ENCODE results near the gene ACER2.
A peak's percentile ranks its signal among the peaks of the same experiment; 100 is the strongest.

ACER2 gene

DNA sequence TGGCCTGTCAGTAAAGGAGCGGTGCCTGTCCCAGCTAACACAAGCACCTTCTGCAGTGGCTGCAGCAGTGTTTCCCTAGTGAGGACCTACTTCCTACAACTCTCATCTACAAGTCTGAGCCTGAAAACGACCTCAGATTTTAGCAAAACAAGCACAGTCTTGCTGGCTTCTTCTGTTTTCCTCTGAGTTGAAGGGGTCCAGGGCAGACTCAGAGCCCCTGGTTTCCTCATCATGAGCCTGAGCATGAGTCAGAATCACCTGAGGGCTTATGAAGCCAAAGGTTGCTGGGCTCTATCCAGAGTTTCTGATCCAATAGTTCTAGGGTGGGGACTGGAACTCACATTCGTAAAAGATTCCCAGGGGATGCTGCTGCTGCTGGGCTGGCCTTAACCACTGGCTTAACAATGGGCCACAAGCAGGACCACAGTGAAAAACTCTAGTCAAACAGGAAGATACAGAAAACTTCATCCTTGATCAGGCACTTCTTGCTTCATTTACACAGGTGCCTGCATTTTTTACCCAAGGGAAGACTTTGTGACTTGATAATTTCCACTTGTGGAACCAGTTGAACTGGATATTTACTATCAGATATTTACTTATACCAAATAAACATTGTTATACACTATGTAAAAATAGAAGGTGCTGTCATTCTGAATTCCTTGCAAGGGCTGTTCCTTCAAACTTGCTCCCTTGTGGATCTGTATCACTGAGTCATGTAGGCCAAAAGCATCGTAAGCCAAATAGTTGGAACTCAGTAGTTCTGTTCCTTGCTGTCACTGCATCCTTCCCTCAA, 4.3 kb upstream of the ACER2 start:
- no peak for DNase-seq
- Mint-ChIP-seq H3K27ac (no peak overlapping the region), H3K36me3 (ENCODE audit: low read depth) (peaks cover 4% of the 10 kb centered on the region), H3K4me3 (no peak overlapping the region), H3K4me1 (peaks cover 3% of the 10 kb centered on the region), H3K9me3 (peaks cover 37% of the 10 kb centered on the region), H3K27me3 (ENCODE audit: low read depth, poor library complexity) (peaks cover 19% of the 10 kb centered on the region)
- TF ChIP-seq, protein P1, sequence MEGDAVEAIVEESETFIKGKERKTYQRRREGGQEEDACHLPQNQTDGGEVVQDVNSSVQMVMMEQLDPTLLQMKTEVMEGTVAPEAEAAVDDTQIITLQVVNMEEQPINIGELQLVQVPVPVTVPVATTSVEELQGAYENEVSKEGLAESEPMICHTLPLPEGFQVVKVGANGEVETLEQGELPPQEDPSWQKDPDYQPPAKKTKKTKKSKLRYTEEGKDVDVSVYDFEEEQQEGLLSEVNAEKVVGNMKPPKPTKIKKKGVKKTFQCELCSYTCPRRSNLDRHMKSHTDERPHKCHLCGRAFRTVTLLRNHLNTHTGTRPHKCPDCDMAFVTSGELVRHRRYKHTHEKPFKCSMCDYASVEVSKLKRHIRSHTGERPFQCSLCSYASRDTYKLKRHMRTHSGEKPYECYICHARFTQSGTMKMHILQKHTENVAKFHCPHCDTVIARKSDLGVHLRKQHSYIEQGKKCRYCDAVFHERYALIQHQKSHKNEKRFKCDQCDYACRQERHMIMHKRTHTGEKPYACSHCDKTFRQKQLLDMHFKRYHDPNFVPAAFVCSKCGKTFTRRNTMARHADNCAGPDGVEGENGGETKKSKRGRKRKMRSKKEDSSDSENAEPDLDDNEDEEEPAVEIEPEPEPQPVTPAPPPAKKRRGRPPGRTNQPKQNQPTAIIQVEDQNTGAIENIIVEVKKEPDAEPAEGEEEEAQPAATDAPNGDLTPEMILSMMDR (IDR thresholded peaks at IDR 0.05) = no peak

DNA sequence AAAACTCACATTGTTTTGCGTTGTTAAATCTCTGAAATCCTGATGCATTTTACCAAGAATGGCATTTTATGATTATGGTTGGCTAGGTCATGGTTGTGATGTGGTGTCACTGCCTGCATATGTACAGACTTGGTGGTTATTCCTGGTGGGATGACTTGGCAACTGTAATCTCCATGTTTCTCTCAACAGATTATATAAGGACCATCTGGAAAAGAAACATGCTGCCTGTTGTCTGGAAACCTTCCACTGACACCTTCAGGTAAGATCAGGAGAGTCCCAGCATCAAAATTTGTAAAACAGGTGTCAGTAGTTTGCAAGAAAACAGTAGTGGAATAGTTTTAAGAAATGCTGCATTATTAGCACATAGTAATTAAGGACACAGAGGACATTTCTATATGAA, 3.0 kb upstream of the ACER2 start:
- DNase-seq = no peak
- Mint-ChIP-seq H3K36me3 (ENCODE audit: low read depth) (peaks cover 4% of the 10 kb centered on the region), H3K9me3 (peaks cover 37% of the 10 kb centered on the region), H3K27ac (no peak overlapping the region), H3K4me1 (peaks cover 9% of the 10 kb centered on the region), H3K4me3 (no peak overlapping the region), H3K27me3 (ENCODE audit: low read depth, poor library complexity) (peaks cover 27% of the 10 kb centered on the region)
- TF ChIP-seq, protein P1 (IDR thresholded peaks at IDR 0.05) = no peak

DNA sequence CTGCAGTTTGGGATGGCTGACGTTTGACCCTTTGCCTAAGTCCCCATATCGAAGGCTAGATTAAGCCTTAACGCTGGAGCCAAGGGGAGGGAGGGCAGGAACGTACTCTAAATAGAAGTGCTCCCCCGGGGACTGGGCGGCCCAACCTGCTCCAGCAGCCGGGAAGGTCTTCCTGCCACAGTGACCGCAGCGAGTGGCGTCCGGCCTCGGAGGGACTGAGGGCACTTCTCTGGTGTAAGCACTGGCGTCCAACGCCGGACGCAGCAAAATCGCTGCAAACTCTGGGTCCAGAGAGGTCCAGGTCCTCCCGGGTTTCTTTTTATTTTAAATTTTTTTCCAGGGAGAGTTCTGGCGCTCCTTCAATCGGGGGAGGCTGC, 505 bp upstream of the ACER2 start:
- Mint-ChIP-seq H3K27me3 (ENCODE audit: low read depth, poor library complexity) (peaks cover 27% of the 10 kb centered on the region), H3K9me3 (peaks cover 19% of the 10 kb centered on the region), H3K4me3 (peak overlapping the region; percentile 74), H3K27ac (no peak overlapping the region), H3K4me1 (peaks cover 15% of the 10 kb centered on the region), H3K36me3 (ENCODE audit: low read depth) (peaks cover 24% of the 10 kb centered on the region)
- no peak for DNase-seq
- TF ChIP-seq, protein P1 (IDR thresholded peaks at IDR 0.05) = no peak

DNA sequence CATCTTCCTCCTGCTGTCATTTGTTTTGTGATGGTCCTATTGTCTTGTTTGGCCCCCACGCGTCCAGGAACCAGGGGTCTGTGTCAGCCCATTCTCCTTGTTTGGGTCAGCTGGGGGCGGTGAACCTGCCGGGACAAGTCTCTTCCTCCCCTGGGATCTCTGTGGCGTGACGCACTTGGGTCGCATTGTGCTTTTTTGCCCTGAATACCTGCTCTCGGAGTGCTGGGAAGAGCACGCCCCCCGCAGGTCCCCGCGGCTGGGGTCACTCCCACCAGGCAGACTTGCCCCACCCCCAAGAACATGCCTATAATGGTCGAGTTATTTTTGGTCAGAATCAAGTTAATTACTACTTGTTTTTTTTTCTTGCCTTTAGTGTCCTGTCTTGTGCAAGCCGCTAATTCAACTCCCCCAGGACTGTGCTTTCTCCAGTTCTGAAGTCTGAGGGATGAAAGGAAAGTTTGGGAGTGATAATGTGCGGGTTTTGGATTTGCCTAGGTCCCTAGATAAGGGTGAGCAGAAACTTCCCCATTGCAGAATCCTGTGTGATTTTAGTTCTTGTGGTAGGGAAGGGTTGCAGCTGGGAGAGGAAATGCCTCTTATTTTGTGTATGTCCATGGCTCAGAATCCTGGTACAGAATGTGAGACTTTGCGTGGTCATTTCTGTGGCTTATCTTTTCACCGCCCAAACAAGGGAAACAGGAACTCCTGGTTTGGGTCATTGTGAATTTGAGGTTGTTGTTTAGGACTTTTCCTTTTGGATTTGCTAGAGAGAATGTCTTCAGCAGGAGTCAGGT, 789 bp downstream of the ACER2 start:
- H3K27me3 Mint-ChIP-seq (ENCODE audit: low read depth, poor library complexity) = peaks cover 24% of the 10 kb centered on the region
- peaks cover 32% of the 10 kb centered on the region for H3K36me3 Mint-ChIP-seq (ENCODE audit: low read depth)
- peak; percentile 39 for DNase-seq
- peaks cover 15% of the 10 kb centered on the region for H3K4me1 Mint-ChIP-seq
- H3K9me3 Mint-ChIP-seq = peaks cover 8% of the 10 kb centered on the region
- TF ChIP-seq, protein P1 (IDR thresholded peaks at IDR 0.05) = no peak
- peak overlapping the region; percentile 77 for H3K27ac Mint-ChIP-seq
- peak overlapping the region; percentile 99 for H3K4me3 Mint-ChIP-seq

DNA sequence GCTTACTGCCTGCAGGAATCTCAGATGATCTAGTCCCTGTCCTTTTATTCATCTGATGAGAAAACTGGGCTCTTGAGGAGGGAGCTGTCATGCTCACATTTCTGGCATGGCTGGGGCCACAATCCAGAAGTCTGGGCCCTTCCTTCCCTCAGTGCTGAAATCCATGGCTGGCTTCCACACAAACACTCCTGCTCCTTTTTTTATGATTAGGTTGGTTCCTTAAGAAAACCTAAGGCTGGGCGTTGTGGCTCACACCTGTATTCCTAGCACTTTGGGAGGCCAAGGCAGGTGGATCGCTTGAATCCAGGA, 1.3 kb downstream of the ACER2 start:
- peaks cover 8% of the 10 kb centered on the region for H3K9me3 Mint-ChIP-seq
- no peak overlapping the region for H3K27ac Mint-ChIP-seq
- peak overlapping the region; percentile 99 for H3K4me3 Mint-ChIP-seq
- H3K27me3 Mint-ChIP-seq (ENCODE audit: low read depth, poor library complexity) = peaks cover 24% of the 10 kb centered on the region
- peaks cover 15% of the 10 kb centered on the region for H3K4me1 Mint-ChIP-seq
- no peak for DNase-seq
- TF ChIP-seq, protein P1 (IDR thresholded peaks at IDR 0.05) = no peak
- H3K36me3 Mint-ChIP-seq (ENCODE audit: low read depth) = peaks cover 32% of the 10 kb centered on the region

Measured in nephron progenitor cell (in vitro differentiated cells).